ENCODE data around the gene BCAP31.
A peak's percentile ranks its signal among the peaks of the same experiment; 100 is the strongest.
"Not testable (repeated sequence)": the region's sequence is repeated elsewhere in the genome, so short reads cannot be mapped to it uniquely, and the experiment has no call there.

BCAP31 gene

GRCh38 chrX:153709726-153710674 is 14.2 kb downstream of the BCAP31 start:
- Mint-ChIP-seq H3K4me3 (no peak overlapping the region), H3K9me3 (no peaks in the 10 kb centered on the region), H3K27me3 (no peaks in the 10 kb centered on the region), H3K4me1 (no peaks in the 10 kb centered on the region), H3K27ac (no peak overlapping the region)
- DNase-seq: no peak
- no peak for ATAC-seq

GRCh38 chrX:153708415-153708814 is 15.8 kb downstream of the BCAP31 start:
- Mint-ChIP-seq H3K9me3 (no peaks in the 10 kb centered on the region), H3K27me3 (no peaks in the 10 kb centered on the region), H3K4me1 (no peaks in the 10 kb centered on the region), H3K4me3 (no peak overlapping the region), H3K27ac (peak overlapping the region in 1 of 2 donors; percentile 59)
- DNase-seq (peak in 1 of 2 donors; percentile 43), ATAC-seq (peak; percentile 78)

GRCh38 chrX:153707406-153707805 is 16.8 kb downstream of the BCAP31 start:
- Mint-ChIP-seq H3K9me3 (no peaks in the 10 kb centered on the region), H3K4me3 (no peak overlapping the region), H3K27me3 (no peaks in the 10 kb centered on the region), H3K27ac (no peak overlapping the region), H3K4me1 (no peaks in the 10 kb centered on the region)
- ATAC-seq (no peak), DNase-seq (no peak)

- Mint-ChIP-seq H3K4me1 (no peaks in the 10 kb centered on the region), H3K4me3 (no peak overlapping the region), H3K27ac (no peak overlapping the region), H3K27me3 (no peaks in the 10 kb centered on the region), H3K9me3 (no peaks in the 10 kb centered on the region)
- ATAC-seq (no peak), DNase-seq (no peak)
Measured at GRCh38 chrX:153706799-153707198, 17.4 kb downstream of the BCAP31 start.

GRCh38 chrX:153705403-153706060 is 18.7 kb downstream of the BCAP31 start:
- not testable (repeated sequence) for ATAC-seq, H3K4me3 Mint-ChIP-seq, H3K27me3 Mint-ChIP-seq, H3K9me3 Mint-ChIP-seq, DNase-seq, H3K4me1 Mint-ChIP-seq
- peak overlapping the region in 1 of 2 donors; percentile 19 for H3K27ac Mint-ChIP-seq

GRCh38 chrX:153704631-153705402 is 19.4 kb downstream of the BCAP31 start:
- not testable (repeated sequence) for H3K27ac Mint-ChIP-seq, DNase-seq, H3K4me3 Mint-ChIP-seq, H3K4me1 Mint-ChIP-seq, ATAC-seq, H3K27me3 Mint-ChIP-seq, H3K9me3 Mint-ChIP-seq

GRCh38 chrX:153704021-153704526 is 20.1 kb downstream of the BCAP31 start:
- no peak for ATAC-seq
- H3K4me1 Mint-ChIP-seq: no peaks in the 10 kb centered on the region
- no peaks in the 10 kb centered on the region for H3K9me3 Mint-ChIP-seq
- H3K4me3 Mint-ChIP-seq: no peak overlapping the region
- DNase-seq: no peak
- H3K27ac Mint-ChIP-seq: no peak overlapping the region
- H3K27me3 Mint-ChIP-seq: no peaks in the 10 kb centered on the region

GRCh38 chrX:153703036-153703370 is 21.2 kb downstream of the BCAP31 start:
- H3K4me1 Mint-ChIP-seq: no peaks in the 10 kb centered on the region
- H3K27ac Mint-ChIP-seq: no peak overlapping the region
- ATAC-seq: no peak
- no peaks in the 10 kb centered on the region for H3K27me3 Mint-ChIP-seq
- no peaks in the 10 kb centered on the region for H3K9me3 Mint-ChIP-seq
- no peak for DNase-seq
- H3K4me3 Mint-ChIP-seq: no peak overlapping the region

- Mint-ChIP-seq H3K27me3 (no peaks in the 10 kb centered on the region), H3K4me1 (no peaks in the 10 kb centered on the region), H3K27ac (no peak overlapping the region), H3K9me3 (no peaks in the 10 kb centered on the region), H3K4me3 (no peak overlapping the region)
- DNase-seq (no peak), ATAC-seq (no peak)
Measured at GRCh38 chrX:153702336-153703035, 21.7 kb downstream of the BCAP31 start.

- DNase-seq (no peak), ATAC-seq (no peak)
- no peaks in the 10 kb centered on the region for H3K27me3 Mint-ChIP-seq
- H3K27ac Mint-ChIP-seq: no peak overlapping the region
- H3K9me3 Mint-ChIP-seq: no peaks in the 10 kb centered on the region
- H3K4me1 Mint-ChIP-seq: no peaks in the 10 kb centered on the region
- H3K4me3 Mint-ChIP-seq: no peak overlapping the region
Measured at GRCh38 chrX:153701706-153702105, 22.5 kb downstream of the BCAP31 start.

- Mint-ChIP-seq H3K27ac (peak overlapping the region in 1 of 2 donors; percentile 34), H3K4me1 (no peaks in the 10 kb centered on the region), H3K27me3 (no peaks in the 10 kb centered on the region), H3K4me3 (no peak overlapping the region), H3K9me3 (no peaks in the 10 kb centered on the region)
- ATAC-seq (no peak), DNase-seq (no peak)
Measured at GRCh38 chrX:153700967-153701366, 23.2 kb downstream of the BCAP31 start.

GRCh38 chrX:153700376-153700945 is 23.7 kb downstream of the BCAP31 start:
- DNase-seq (no peak), ATAC-seq (no peak)
- Mint-ChIP-seq H3K9me3 (no peaks in the 10 kb centered on the region), H3K27ac (peak overlapping the region in 1 of 2 donors; percentile 34), H3K27me3 (no peaks in the 10 kb centered on the region), H3K4me1 (no peaks in the 10 kb centered on the region), H3K4me3 (no peak overlapping the region)

GRCh38 chrX:153699784-153700371 is 24.3 kb downstream of the BCAP31 start:
- not testable (repeated sequence) for H3K27ac Mint-ChIP-seq, H3K4me1 Mint-ChIP-seq, H3K9me3 Mint-ChIP-seq, DNase-seq, H3K27me3 Mint-ChIP-seq, ATAC-seq, H3K4me3 Mint-ChIP-seq

- not testable (repeated sequence) for DNase-seq, H3K4me1 Mint-ChIP-seq, ATAC-seq, H3K9me3 Mint-ChIP-seq, H3K27ac Mint-ChIP-seq, H3K4me3 Mint-ChIP-seq, H3K27me3 Mint-ChIP-seq
Measured at GRCh38 chrX:153699210-153699783, 24.9 kb downstream of the BCAP31 start.
